Neural crest cell (in vitro differentiated cells): ENCODE measurements around the gene ACSF3. TPM values are rescaled to one million over a fixed set of nuclear protein-coding genes. Genes with fewer than 3 reads are reported as not detected.

Source experiments
- DNase-seq: peaks from one replicate; pipeline ENCODE4 v3.0.0; 2021; ENCODE audit warnings: low read depth, mixed read lengths, low spot score
- H3K27ac Mint-ChIP-seq: one replicate; pipeline ENCODE4 v1.8.0; 2021; ENCODE audit warnings: mild to moderate bottlenecking, mixed read lengths; ENCODE audit not compliant: unreplicated experiment
- H3K27me3 Mint-ChIP-seq: 2 replicates; pipeline ENCODE4 v1.8.0; 2021; ENCODE audit warnings: low read depth, mild to moderate bottlenecking, mixed read lengths
- H3K36me3 Mint-ChIP-seq: 2 replicates; pipeline ENCODE4 v1.8.0; 2021; ENCODE audit warnings: low read depth, mild to moderate bottlenecking, mixed read lengths
- H3K4me1 Mint-ChIP-seq: 2 replicates; pipeline ENCODE4 v1.8.0; 2021; ENCODE audit warnings: mixed read lengths
- H3K4me3 Mint-ChIP-seq: one replicate; pipeline ENCODE4 v1.8.0; 2021; ENCODE audit warnings: mild to moderate bottlenecking, mixed read lengths
- H3K9me3 Mint-ChIP-seq: 2 replicates; pipeline ENCODE4 v1.8.0; 2021; ENCODE audit warnings: mixed read lengths
- CTCF ChIP-seq: fragments of 200-600 bp; sonication (generic); conservative IDR thresholded peaks from 2 replicates; pipeline ENCODE4 v1.5.0; 2021; ENCODE audit warnings: antibody characterized with exemption, mild to moderate bottlenecking
- total RNA-seq: library from RNA; stranded (reverse); gene quantifications from 2 replicates; pipeline ENCODE4 v1.2.1, GENCODE V29; 2021

Gene ACSF3
- total RNA-seq, 1 donor from 2014 or later, result 31.0 TPM

- H3K36me3 Mint-ChIP-seq, result no peaks in the 10 kb centered on the region
- H3K4me3 Mint-ChIP-seq, result no peak overlapping the region
- H3K9me3 Mint-ChIP-seq, result no peaks in the 10 kb centered on the region
- DNase-seq, result no peak
- H3K4me1 Mint-ChIP-seq, result peaks cover 11% of the 10 kb centered on the region
- peaks cover 3% of the 10 kb centered on the region for H3K27me3 Mint-ChIP-seq
- TF ChIP-seq CTCF, result no peak
- H3K27ac Mint-ChIP-seq, result no peak overlapping the region
Measured at GRCh38 chr16:89156740-89157645, 63.3 kb downstream of the ACSF3 start.

GRCh38 chr16:89157778-89158177 lies 64.1 kb downstream of the ACSF3 start:
- H3K36me3 Mint-ChIP-seq, result no peaks in the 10 kb centered on the region
- peaks cover 5% of the 10 kb centered on the region for H3K27me3 Mint-ChIP-seq
- DNase-seq, result no peak
- no peak overlapping the region for H3K4me3 Mint-ChIP-seq
- H3K4me1 Mint-ChIP-seq, result peaks cover 14% of the 10 kb centered on the region
- H3K27ac Mint-ChIP-seq, result no peak overlapping the region
- TF ChIP-seq CTCF, result no peak
- no peaks in the 10 kb centered on the region for H3K9me3 Mint-ChIP-seq

GRCh38 chr16:89159066-89159849 lies 65.6 kb downstream of the ACSF3 start:
- Mint-ChIP-seq H3K36me3 (no peaks in the 10 kb centered on the region), H3K27me3 (peaks cover 5% of the 10 kb centered on the region), H3K4me3 (no peak overlapping the region), H3K9me3 (no peaks in the 10 kb centered on the region), H3K4me1 (peaks cover 17% of the 10 kb centered on the region), H3K27ac (no peak overlapping the region)
- no peak for DNase-seq
- TF ChIP-seq CTCF, result no peak

GRCh38 chr16:89159850-89160354 lies 66.2 kb downstream of the ACSF3 start:
- Mint-ChIP-seq H3K4me1 (peaks cover 21% of the 10 kb centered on the region), H3K36me3 (no peaks in the 10 kb centered on the region), H3K27ac (no peak overlapping the region), H3K9me3 (no peaks in the 10 kb centered on the region), H3K4me3 (no peak overlapping the region), H3K27me3 (peaks cover 5% of the 10 kb centered on the region)
- TF ChIP-seq CTCF, result no peak
- DNase-seq, result no peak

- Mint-ChIP-seq H3K27me3 (peaks cover 5% of the 10 kb centered on the region), H3K4me1 (peaks cover 12% of the 10 kb centered on the region), H3K4me3 (no peak overlapping the region), H3K9me3 (no peaks in the 10 kb centered on the region), H3K27ac (no peak overlapping the region), H3K36me3 (no peaks in the 10 kb centered on the region)
- no peak for TF ChIP-seq CTCF
- DNase-seq, result no peak
Measured at GRCh38 chr16:89160977-89161701, 67.5 kb downstream of the ACSF3 start.
